ENCODE measurements around the gene FARP1.

FARP1 gene

DNA sequence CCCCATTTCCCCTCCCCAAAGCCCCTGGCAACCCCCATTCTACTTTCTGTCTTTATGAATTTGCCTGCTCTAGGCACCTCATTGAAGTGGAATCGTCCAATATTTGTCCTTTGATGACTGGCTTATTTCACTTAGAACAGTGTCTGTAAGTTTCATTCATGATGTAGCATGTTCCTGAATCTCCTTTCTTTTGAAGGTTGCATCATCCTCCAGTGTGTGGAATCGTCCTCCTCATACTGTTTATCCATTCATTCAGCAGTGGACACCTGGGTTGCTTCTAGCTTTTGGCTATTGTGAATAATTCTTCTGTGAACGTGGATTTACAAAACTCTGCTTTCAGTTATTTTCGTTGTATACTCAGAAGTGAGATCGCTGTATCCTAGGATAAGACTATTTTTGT lies 195.4 kb downstream of the FARP1 start:
- DNase-seq (ENCODE audit: low spot score): no peak

DNA sequence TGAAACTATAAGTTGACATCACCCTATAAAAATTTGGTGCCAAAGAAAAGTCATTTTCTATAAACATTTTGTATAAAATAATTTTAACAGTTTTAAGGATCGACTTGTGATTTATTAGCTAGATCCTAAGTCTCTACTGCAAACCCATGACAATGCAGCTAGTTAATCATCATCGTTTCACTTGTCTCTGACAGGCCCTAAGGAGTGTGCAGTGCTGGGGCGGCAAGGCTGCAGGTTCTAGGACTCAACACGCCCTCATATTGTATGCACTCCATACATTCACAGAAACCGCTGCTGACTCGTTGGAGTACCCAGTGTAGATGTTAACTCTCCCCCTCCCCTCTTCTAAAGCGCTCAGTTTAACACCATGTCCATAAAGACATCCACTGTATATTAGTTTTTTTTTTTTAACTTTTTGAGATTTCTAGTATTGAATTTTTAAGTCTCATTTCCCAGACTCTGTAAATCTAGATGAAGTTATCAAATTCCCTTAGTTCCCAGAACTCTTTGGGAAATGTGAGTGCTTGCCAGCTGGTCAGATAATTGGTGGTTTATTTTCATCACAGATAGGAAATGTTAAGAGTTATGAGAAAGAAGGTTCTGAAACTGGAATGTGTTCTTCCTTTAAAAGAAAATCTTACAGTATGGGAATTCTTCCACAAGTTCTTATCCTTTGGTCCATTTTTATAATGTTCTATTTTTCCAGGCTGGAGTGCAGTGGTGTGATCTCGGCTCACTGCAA lies 197.0 kb downstream of the FARP1 start:
- DNase-seq (ENCODE audit: low spot score): no peak

DNA sequence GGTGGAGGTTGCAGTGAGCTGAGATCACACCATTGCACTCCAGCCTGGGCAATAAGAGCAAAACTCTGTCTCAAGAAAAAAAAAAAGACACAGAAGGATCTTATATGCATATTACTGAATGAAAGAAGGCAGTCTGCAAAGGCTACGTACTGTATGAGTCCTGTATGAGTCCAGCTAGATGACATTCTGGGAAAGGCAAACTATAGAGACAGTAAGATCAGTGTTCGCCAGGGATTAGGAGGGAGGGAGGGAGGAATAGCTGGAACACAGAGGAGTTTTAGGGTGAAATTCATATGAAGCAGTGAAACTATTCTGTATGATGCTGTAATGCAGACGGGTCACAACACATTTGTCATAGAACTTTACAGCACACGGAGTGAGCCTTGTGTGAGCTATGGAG lies 200.1 kb downstream of the FARP1 start:
- DNase-seq (ENCODE audit: low spot score): no peak

GRCh38 chr13:98343461-98343860 lies 200.6 kb downstream of the FARP1 start:
- DNase-seq (ENCODE audit: low spot score): no peak

- no peak for DNase-seq (ENCODE audit: low spot score)
Observed at GRCh38 chr13:98344392-98344791, 201.5 kb downstream of the FARP1 start.

- no peak for DNase-seq (ENCODE audit: low spot score)
Observed at GRCh38 chr13:98345107-98345935, 202.4 kb downstream of the FARP1 start.

DNA sequence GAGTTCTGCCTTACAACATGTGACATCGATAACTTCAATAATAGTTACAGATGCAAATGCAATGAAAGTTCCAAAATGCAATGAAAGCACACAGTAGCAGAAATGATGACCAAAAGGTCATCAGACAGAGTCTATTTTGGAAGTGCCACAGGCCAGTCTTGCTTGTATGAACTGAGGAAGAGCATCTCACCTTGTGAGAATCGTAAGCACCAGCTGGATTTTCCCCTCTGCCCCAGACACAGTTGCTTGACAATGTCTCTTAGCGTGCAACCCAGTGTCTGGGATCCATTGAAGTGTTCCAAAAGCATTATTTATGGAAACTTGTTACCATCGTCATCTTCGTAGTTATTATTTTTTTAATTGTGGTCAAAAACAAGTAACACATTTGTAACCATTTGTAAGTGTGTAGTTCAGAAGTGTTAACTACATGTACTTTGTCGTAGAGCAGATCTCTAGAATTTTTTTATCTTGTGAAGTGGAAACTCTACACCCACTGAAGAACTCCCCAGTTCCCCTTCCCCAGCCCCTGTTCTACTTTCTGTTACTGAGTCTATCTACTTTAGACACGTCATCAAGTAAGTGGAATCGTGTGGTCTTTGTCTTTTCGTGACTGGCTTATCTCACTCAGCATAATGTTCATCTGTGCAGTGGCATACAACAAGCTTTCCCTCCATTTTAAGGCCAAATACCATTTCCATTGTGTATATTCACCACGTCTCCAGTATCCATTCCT lies 204.2 kb downstream of the FARP1 start:
- no peak for DNase-seq (ENCODE audit: low spot score)

DNA sequence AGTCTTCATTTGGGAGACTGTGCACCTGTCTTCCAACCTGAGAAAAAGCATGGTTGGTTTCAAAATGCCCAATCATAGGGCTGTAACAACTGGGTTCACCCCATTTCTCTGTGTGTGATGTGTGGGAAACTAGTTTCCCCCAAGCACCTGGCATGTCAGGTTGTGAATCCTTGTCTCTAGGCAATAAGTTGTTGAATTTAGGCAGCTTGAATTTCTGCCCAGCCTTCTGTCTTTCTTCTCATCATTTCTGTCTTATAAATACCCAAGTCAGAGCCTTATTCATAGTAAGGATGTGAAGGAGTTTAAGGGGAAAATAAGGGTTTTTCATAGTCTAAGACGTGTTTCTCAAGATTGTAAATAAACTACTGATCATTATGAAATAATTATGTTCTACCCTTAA lies 204.9 kb downstream of the FARP1 start:
- DNase-seq (ENCODE audit: low spot score): no peak

GRCh38 chr13:98348466-98349200 lies 205.7 kb downstream of the FARP1 start:
- no peak for DNase-seq (ENCODE audit: low spot score)

GRCh38 chr13:98349731-98350305 lies 206.9 kb downstream of the FARP1 start:
- DNase-seq (ENCODE audit: low spot score): no peak

- DNase-seq (ENCODE audit: low spot score): no peak
Observed at GRCh38 chr13:98350746-98351330, 207.9 kb downstream of the FARP1 start.

DNA sequence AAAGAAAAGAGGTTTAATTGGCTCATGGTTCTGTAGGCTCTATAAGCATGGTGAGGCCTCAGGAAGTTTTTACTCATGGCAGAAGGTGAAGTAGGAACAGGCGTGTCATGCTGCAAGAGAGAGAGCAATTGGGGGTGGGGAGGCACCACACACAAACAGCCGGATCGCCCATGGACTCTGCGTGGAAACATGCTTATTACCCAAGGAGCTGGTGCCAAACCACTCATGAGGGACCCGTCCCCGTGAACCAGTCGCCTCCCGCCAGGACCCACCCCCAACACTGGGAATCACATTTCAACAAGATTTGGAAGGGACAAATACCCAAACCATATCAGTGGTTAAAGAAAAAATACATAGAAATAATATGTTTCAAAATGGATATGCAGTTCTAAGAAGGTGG lies 208.7 kb downstream of the FARP1 start:
- DNase-seq (ENCODE audit: low spot score): no peak

DNA sequence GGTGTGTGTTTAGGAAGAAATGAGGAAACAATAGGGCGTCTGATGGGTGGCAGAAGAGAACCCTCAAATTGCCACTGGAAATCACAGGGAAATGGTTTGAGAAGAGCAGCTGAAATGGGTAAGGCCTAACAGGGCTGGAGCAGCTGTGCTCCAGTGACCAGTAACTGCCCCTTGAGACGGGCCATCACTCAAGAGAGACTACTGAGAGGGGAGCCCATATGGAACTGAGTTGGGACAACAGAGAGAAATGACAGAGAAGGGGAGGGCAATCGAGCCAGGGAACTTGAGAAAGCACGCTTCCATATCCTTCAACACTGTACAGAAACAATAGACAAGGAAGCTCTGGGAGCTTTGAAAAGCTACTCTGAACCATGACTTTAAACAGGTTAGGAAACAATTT lies 209.3 kb downstream of the FARP1 start:
- no peak for DNase-seq (ENCODE audit: low spot score)

DNA sequence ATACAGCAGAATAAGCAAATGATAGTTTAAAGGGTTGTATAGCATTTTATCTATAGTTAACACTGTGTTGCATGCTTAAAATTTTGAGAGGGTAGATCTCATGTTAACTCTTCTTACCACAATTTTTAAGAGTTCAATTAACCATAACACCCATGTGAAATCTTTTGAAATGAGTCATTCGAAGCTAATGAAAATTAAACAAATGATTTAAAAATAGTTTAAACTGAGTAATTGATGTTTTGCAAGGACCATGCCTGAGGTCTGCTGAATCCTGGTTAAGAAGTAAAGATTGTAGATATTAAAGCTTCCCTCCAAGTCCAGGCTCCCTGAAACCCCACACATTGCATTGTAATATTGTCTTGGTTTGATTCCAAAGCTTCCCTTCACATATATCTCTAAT lies 210.9 kb downstream of the FARP1 start:
- DNase-seq (ENCODE audit: low spot score): no peak

DNA sequence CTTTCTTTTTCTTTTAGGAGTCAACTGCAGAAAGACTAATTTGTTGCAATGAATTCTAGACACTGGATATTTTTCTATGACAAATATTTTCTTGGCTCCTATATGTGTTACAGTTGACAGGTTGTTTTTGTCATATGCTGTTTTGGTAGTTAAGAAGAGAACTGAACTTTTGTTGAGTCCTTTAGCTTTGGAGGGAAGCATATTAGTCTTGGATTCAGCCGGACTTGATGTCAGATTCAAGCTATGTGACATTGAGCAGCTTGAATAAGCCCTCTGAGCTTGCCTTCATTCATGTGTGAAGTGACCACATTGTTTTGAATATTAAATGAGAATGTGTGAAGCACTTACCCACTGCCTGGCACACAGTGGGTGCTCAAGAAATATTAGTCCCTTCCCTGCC lies 216.0 kb downstream of the FARP1 start:
- no peak for DNase-seq (ENCODE audit: low spot score)

GRCh38 chr13:98360545-98360944 lies 217.7 kb downstream of the FARP1 start:
- DNase-seq (ENCODE audit: low spot score): no peak

DNA sequence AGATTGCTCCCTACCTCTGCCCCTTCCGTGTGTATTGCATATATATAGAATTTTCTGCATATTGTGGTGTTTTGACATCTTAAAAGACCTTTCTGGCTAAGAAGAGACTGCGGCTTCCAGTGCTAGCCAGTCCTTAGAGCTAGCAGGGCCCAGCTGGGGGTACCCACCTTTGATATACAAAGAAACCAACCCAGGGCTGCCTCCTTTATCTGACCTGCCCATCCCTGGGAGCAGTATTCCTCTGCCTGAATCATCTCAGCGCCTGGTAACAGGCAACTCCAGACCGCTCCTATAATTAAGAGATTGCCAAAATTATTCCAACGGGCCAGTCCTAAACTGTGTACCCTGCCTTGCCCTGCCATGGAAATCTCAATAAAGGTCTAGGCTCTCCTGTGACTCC lies 220.4 kb downstream of the FARP1 start:
- no peak for DNase-seq (ENCODE audit: low spot score)

DNA sequence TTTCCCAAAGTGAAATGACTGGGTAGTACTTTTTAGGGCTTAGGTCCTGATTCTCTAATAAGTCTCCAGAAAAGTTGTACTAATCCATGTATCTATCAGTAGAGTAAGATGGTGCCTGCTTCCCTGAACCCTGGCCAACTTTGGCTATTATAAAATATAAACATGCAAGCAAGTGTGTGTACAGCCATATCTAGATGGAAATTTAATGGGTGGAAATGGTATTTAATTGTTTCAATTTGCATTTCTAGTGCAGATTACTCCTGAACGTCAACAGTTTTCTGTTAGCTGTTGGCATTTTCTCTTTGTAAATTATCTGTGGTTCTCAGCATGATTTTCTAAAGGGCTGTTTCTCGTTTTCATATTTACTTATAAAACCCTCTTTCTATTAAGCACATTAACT lies 221.3 kb downstream of the FARP1 start:
- DNase-seq (ENCODE audit: low spot score): no peak

DNA sequence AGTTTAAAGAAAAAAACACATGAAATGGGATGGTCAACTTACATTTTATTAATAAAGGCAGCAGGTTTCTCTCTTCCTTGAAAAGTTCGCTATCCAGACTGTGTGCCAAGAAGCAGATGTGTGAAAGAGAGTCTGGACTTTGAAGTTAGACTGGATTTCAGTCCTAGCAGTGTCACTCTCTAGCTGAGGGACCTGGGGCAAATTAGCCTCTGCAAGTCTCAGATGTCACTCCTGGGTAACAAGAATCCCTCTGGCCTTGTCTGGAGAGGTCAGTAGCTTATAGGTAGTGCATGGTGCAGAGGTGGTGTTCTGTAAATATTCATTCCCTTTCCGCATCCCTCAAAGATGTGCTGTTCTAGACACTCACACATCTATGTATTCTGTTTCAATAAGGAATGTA lies 221.8 kb downstream of the FARP1 start:
- DNase-seq (ENCODE audit: low spot score): no peak

GRCh38 chr13:98365302-98365701 lies 222.4 kb downstream of the FARP1 start:
- DNase-seq (ENCODE audit: low spot score): no peak

- no peak for DNase-seq (ENCODE audit: low spot score)
Observed at GRCh38 chr13:98366010-98366409, 223.1 kb downstream of the FARP1 start.
